Gastroesophageal sphincter (tissue), 4 donors: ENCODE results near the gene RIPOR3. TPM values are rescaled to one million over a fixed set of nuclear protein-coding genes. Genes with fewer than 3 reads are reported as not detected.

Experiments
- ATAC-seq: fragments of 150-250 bp; one replicate; pipeline ENCODE4 v1.9.1; 2016; ENCODE audit warnings: mild to moderate bottlenecking, moderate library complexity
- H3K27ac ChIP-seq, 4 donors: fragments of 200-600 bp; sonication (generic) in 3 of 4; 1 replicate in 3 of 4; 2 replicates in 1 of 4; pipeline ENCODE4 v1.5.1; 2016 to 2019
- H3K27me3 ChIP-seq: fragments of 200-600 bp; sonication (generic); one replicate; pipeline ENCODE4 v1.5.1; 2019
- H3K36me3 ChIP-seq, 2 donors: fragments of 200-600 bp; sonication (generic); one replicate each; pipeline ENCODE4 v1.5.1; 2019; ENCODE audit warnings: control low read depth in 1 of 2
- H3K4me1 ChIP-seq, 3 donors: fragments of 200-600 bp; sonication (generic); 1 replicate in 2 of 3; 2 replicates in 1 of 3; pipeline ENCODE4 v1.5.1; 2016 to 2019; ENCODE audit warnings: control low read depth in 2 of 3
- H3K4me3 ChIP-seq, 2 donors: fragments of 200-600 bp; sonication (generic); one replicate each; pipeline ENCODE4 v1.5.1; 2019; ENCODE audit warnings: mild to moderate bottlenecking in 1 of 2, moderate library complexity in 1 of 2
- H3K9me3 ChIP-seq, 3 donors: fragments of 200-600 bp; sonication (generic); one replicate each; pipeline ENCODE4 v1.5.1; 2017 to 2019; ENCODE audit warnings: control low read depth in 2 of 3
- EP300 ChIP-seq: sonication (generic); formaldehyde crosslinking; IDR thresholded peaks from one replicate; pipeline ENCODE4 v1.6.1; 2017; ENCODE audit warnings: antibody characterized with exemption, mild to moderate bottlenecking
- POLR2A ChIP-seq, 2 donors: fragments of 450-650 bp; IDR thresholded peaks; one replicate each; pipeline ENCODE4 v1.6.1; 2017; ENCODE audit warnings: antibody characterized with exemption in 2 of 2, mild to moderate bottlenecking in 2 of 2, moderate library complexity in 1 of 2
- POLR2AphosphoS5 ChIP-seq: sonication (generic); formaldehyde crosslinking; IDR thresholded peaks from one replicate; pipeline ENCODE4 v1.6.1; 2017; ENCODE audit warnings: antibody characterized with exemption
- WGBS, 2 donors: methylation state at CpG; one replicate each; pipeline ENCODE4 v1.1.5; 2018; ENCODE audit warnings: low coverage in 1 of 2; 5-methylcytosine and 5-hydroxymethylcytosine counted together
- total RNA-seq, 4 donors: library from RNA; depleted of rRNA; stranded (reverse); fragments of >200 nt; gene quantifications; one replicate each; pipeline ENCODE4 v1.1.0, GENCODE V29; 2016
- TF ChIP-seq, protein P1 (sequence below), 4 experiments: fragments of 200-600 bp in 2 of 4; fragments of 450-650 bp in 2 of 4; sonication (generic) in 1 of 4; IDR thresholded peaks; one replicate each; pipeline ENCODE4 v1.5.1; 2017 to 2019; ENCODE audit warnings: antibody characterized with exemption in 4 of 4, mild to moderate bottlenecking in 2 of 4, moderate library complexity in 2 of 4

RIPOR3 gene
- total RNA-seq, 4 donors from 2014 or later, result 8.2 to 24.1 (median 12.9) TPM

DNA sequence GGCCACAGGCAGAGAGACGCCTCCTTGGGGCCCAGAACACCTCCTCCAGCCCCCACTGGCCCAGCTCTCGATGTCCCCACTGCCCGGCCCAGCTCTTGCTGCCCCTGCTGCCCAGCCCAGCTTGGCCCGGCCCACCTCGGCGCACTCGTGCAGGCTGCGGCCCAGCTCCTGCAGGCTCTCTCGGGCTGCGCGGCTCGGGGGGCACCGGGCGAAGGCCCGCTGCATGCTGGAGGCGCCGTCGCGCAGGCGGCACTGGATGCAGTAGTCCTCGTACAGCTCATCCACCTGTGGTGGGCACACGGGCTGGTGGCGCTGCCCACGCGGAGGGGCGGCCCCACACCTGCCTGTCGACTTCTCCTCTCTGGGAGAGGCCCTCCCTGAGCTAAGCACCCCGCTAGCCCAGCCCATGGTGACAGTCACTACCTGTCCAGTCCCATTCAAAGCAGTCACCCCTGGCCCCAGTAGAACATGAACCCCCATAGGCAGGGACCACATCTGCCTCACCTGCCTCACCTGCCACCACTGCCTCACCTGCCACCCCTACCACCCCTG, 81.8 kb downstream of the RIPOR3 start:
- H3K36me3 ChIP-seq, result peaks cover 0 to 40% of the 10 kb centered on the region in 2 donors
- 100% methylated on average over 1 of the region's 28 CpGs; no CpG with 5 or more reads in 1 of the 2 donors for WGBS, 2 donors
- no peak overlapping the region for H3K4me3 ChIP-seq
- no peak for TF ChIP-seq POLR2A (IDR thresholded peaks at IDR 0.05)
- TF ChIP-seq, protein P1, sequence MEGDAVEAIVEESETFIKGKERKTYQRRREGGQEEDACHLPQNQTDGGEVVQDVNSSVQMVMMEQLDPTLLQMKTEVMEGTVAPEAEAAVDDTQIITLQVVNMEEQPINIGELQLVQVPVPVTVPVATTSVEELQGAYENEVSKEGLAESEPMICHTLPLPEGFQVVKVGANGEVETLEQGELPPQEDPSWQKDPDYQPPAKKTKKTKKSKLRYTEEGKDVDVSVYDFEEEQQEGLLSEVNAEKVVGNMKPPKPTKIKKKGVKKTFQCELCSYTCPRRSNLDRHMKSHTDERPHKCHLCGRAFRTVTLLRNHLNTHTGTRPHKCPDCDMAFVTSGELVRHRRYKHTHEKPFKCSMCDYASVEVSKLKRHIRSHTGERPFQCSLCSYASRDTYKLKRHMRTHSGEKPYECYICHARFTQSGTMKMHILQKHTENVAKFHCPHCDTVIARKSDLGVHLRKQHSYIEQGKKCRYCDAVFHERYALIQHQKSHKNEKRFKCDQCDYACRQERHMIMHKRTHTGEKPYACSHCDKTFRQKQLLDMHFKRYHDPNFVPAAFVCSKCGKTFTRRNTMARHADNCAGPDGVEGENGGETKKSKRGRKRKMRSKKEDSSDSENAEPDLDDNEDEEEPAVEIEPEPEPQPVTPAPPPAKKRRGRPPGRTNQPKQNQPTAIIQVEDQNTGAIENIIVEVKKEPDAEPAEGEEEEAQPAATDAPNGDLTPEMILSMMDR (IDR thresholded peaks at IDR 0.05), result no peak
- TF ChIP-seq EP300, result no peak
- TF ChIP-seq POLR2AphosphoS5, result no peak
- no peak for ATAC-seq
- no peaks in the 10 kb centered on the region for H3K9me3 ChIP-seq
- H3K27me3 ChIP-seq, result no peaks in the 10 kb centered on the region
- H3K27ac ChIP-seq, result no peak overlapping the region
- no peaks in the 10 kb centered on the region for H3K4me1 ChIP-seq

DNA sequence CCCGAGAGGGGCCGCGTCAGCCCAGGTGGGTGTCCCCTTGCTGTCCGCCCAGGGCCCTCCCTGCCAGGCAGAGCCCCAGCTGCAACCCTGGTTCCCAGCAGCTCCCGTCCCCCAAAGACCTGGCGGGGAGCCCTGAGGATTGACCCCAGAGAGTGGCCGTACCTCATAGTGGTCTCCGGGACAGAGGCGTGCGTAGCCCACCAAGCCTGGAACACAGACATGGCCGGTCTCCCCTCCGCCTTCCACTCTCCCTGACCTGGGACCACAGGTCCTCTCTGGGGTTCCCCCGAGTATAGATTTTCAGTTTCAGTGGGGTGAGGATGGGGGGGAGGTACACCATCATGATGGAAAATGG, 82.6 kb downstream of the RIPOR3 start:
- Histone ChIP-seq H3K4me3 (no peak overlapping the region), H3K4me1 (no peaks in the 10 kb centered on the region), H3K27ac (no peak overlapping the region), H3K27me3 (no peaks in the 10 kb centered on the region), H3K36me3 (peaks cover 0 to 41% of the 10 kb centered on the region in 2 donors), H3K9me3 (no peaks in the 10 kb centered on the region)
- no peak for TF ChIP-seq POLR2AphosphoS5
- TF ChIP-seq, protein P1 (IDR thresholded peaks at IDR 0.05), result no peak
- TF ChIP-seq POLR2A (IDR thresholded peaks at IDR 0.05), result no peak
- TF ChIP-seq EP300, result no peak
- 100% methylated on average over 1 of the region's 13 CpGs; no CpG with 5 or more reads in 1 of the 2 donors for WGBS, 2 donors
- ATAC-seq, result no peak

DNA sequence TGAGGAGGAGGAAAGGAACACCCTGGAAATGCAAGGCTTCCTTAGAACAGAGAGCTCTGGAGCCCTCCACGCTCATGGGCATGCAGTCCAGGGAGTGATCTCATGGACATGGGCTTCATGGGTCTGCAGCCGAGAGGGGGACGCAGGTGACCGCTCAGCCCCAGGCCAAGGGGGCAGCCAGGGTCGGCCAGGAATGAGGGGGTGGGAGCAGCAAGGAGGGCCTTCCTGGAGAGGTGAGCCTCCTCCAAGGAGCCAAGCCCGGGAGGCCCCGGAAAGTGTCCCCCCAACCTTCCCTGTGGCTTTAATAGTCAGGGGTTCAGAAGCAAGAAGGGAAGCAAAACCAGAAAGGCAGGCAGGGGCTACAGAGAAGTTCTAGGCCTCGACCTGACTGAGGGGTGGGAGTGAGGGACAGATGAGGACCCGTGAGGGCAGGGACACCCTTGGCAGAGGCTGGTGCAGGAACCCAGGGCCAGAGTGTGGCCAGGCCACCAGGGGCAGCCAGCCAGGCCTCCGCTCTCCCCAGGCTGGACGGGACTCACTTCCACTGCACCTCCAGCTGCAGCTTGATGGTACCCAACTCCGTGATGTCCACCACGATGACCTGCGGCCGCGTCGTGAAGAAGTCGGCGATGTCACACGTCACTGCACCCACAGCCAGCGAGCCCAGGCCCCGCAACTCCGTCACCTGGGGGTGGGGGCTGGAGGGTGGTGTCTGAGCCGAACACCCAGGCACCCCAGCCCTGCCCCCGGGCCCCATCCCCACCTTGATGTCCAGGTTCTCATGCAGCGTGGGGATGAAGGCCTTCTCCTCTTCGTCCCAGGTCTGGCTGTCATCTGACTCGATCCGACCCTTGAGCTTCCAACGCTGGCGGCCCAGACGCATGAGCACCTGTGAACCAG, 83.2 kb downstream of the RIPOR3 start:
- Histone ChIP-seq H3K9me3 (no peaks in the 10 kb centered on the region), H3K36me3 (peaks cover 0 to 41% of the 10 kb centered on the region in 2 donors), H3K27ac (no peak overlapping the region), H3K4me3 (no peak overlapping the region), H3K27me3 (peaks cover under 1% of the 10 kb centered on the region), H3K4me1 (no peaks in the 10 kb centered on the region)
- TF ChIP-seq POLR2A (IDR thresholded peaks at IDR 0.05) (no peak), POLR2AphosphoS5 (no peak), EP300 (no peak)
- TF ChIP-seq, protein P1 (IDR thresholded peaks at IDR 0.05), result no peak
- ATAC-seq, result no peak
- WGBS, 2 donors, result 83 to 100% methylated on average over 5 to 8 of the region's 32 CpGs

DNA sequence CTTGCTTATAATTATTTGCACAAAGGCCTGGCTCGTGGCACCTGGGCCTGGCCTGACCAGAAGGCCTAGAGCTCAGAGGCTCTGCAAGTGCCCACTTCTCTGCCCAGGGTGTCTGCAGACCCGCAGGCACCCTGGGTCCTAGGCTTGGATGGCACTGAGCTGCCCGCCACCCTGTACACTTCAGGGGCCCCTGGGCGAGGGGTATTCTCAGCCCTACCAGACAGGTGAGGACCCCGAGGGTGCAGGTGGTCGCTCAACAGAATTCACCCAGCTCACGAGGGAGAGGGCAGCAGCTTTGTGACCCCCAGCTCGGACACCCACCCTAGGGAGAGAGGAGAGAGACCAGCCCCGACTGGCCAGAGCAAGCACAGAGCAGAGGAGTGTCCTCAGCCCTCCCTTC, 83.9 kb downstream of the RIPOR3 start:
- no CpG with 5 or more reads among the region's 9 CpGs for WGBS, 2 donors
- peaks cover 0 to 48% of the 10 kb centered on the region in 2 donors for H3K36me3 ChIP-seq
- H3K9me3 ChIP-seq, result no peaks in the 10 kb centered on the region
- TF ChIP-seq POLR2AphosphoS5 (no peak), EP300 (no peak), POLR2A (IDR thresholded peaks at IDR 0.05) (no peak)
- TF ChIP-seq, protein P1 (IDR thresholded peaks at IDR 0.05), result no peak
- ATAC-seq, result no peak
- H3K27ac ChIP-seq, result no peak overlapping the region
- no peaks in the 10 kb centered on the region for H3K4me1 ChIP-seq
- peaks cover 7% of the 10 kb centered on the region for H3K27me3 ChIP-seq
- no peak overlapping the region for H3K4me3 ChIP-seq

DNA sequence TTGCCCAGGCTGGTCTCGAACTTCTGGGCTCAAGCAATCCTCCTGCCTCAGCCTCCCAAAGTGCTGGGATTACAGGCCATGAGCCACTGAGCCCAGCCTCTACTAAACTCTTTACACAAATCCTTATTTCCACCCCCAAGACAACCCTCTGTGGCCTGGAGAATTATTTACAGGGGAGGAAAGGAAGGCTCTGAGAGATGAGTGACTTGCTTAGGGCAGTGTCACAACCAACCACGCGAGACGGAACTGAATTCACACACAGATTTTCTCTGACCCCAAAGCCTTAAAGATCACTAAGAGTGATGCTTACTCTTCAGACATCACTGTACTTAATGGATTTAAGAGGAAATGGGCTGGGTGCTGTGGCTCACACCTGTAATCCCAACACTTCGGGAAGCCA, 86.2 kb downstream of the RIPOR3 start:
- TF ChIP-seq EP300, result no peak
- TF ChIP-seq, protein P1 (IDR thresholded peaks at IDR 0.05), result no peak
- TF ChIP-seq POLR2AphosphoS5, result no peak
- TF ChIP-seq POLR2A (IDR thresholded peaks at IDR 0.05), result no peak
- H3K9me3 ChIP-seq, result no peaks in the 10 kb centered on the region
- peaks cover 12% of the 10 kb centered on the region for H3K27me3 ChIP-seq
- H3K27ac ChIP-seq, result no peak overlapping the region
- peaks cover 0 to 62% of the 10 kb centered on the region in 2 donors for H3K36me3 ChIP-seq
- ATAC-seq, result no peak
- no peaks in the 10 kb centered on the region for H3K4me1 ChIP-seq
- H3K4me3 ChIP-seq, result no peak overlapping the region
- 89 to 94% methylated on average over 3 to 4 of the region's 5 CpGs for WGBS, 2 donors
